Upper lobe of left lung (tissue), 4 donors: Measurements from ENCODE around the gene HYCC1.

Experiments
- EP300 ChIP-seq, 4 donors: sonication (generic); formaldehyde crosslinking; IDR thresholded peaks; one replicate each; pipeline ENCODE4 v1.5.1; 2017; ENCODE audit warnings: antibody characterized with exemption in 4 of 4, control low read depth in 2 of 4
- TF ChIP-seq, protein P1 (sequence below), 6 experiments: fragments of 450-650 bp in 4 of 6; fragments of 200-600 bp in 2 of 6; sonication (generic) in 2 of 6; IDR thresholded peaks; one replicate each; pipeline ENCODE4 v1.5.1; 2016 to 2019; ENCODE audit warnings: antibody characterized with exemption in 6 of 6

DNA sequence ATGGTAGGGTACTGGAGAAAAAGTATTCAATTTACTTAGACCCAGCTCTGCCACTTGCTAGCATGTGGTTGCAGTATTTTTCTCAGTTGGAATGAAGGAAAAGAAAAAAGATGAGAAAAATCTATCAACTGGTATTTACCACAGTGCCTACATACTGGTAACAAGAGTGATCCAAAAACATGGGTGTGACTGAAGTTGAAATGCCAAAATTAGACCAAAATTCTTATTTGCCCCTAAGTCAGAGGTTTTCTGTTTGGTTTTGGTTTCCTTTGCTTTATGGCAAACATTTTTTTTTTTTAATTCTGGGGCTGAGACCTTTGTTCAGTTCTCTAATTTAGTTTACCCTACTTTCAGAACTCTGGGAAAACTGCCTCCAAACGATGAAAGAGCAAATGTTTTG is 12.3 kb downstream of the HYCC1 start:
- TF ChIP-seq, protein P1, sequence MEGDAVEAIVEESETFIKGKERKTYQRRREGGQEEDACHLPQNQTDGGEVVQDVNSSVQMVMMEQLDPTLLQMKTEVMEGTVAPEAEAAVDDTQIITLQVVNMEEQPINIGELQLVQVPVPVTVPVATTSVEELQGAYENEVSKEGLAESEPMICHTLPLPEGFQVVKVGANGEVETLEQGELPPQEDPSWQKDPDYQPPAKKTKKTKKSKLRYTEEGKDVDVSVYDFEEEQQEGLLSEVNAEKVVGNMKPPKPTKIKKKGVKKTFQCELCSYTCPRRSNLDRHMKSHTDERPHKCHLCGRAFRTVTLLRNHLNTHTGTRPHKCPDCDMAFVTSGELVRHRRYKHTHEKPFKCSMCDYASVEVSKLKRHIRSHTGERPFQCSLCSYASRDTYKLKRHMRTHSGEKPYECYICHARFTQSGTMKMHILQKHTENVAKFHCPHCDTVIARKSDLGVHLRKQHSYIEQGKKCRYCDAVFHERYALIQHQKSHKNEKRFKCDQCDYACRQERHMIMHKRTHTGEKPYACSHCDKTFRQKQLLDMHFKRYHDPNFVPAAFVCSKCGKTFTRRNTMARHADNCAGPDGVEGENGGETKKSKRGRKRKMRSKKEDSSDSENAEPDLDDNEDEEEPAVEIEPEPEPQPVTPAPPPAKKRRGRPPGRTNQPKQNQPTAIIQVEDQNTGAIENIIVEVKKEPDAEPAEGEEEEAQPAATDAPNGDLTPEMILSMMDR (IDR thresholded peaks at IDR 0.05) = no peak
- no peak for TF ChIP-seq EP300 (IDR thresholded peaks at IDR 0.05)
